NCI-H2107 treated with DMSO at 0.1 percent for 48 hours (cell line): Measurements from ENCODE around the gene DPM1.

Source experiments
- DNase-seq: peaks from one replicate; lab custom pipeline; 2025; ENCODE audit not compliant: unreplicated experiment; lab: John Stamatoyannopoulos, UW

DPM1 gene

DNA sequence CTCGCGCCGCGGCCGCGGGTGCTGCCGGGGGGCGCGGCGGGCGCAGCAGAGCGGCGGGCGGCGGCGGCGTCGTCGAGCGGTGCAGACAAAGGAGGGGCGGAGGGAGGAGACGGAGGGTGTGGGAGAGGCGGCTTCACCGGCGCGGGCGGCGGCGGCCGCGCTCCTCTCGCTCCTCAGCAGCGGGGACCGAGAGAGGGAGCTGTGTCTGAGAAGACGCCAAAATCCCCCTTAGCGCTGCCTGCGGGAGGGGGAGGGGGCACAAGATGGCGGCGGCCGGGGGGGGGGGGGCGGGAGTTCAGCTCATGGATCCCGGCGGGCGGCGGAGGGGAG lies 27.4 kb downstream of the DPM1 start:
- DNase-seq: no peak

DNA sequence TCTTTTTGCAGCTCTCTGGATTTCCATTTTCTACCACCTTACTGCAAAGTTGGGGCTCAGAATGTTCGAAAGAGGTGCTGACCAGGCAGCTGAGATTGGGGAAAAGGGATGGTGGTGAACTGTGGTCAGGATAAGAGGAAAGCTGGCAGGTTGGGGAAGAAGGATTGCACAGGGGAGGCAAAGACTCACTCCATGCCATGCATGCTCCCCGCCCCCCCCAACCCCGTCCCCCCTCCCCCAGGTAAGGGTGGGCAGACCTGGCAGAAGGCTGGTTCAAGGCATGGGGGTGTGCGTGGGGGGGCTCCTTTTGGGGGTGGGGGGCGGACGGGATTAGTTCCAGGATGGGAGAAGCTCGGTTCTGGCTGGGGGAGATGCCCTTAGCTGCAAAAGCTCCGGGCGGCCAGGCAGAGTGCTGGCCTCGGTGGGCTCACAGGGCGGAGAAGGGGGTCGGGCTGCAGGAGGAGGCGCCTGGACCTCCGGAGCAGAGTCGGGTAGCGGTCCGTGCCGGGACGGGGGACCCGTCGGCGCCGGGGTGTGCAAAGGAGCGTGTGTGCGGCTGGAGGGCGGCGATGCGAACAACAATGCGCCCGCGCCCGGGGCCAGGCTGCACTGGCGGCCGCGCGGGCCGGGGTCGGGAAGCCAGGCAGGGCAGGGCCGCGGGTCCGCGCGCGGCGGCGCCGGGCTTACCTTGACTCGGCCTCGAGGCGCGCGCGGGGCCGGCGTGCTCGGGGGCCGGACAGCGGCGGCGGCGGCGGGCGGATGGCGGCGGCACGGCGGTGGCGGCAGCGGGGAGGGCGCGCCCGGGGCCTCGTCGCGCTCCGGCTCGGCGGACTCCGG lies 28.0 kb downstream of the DPM1 start:
- no peak for DNase-seq

DNA sequence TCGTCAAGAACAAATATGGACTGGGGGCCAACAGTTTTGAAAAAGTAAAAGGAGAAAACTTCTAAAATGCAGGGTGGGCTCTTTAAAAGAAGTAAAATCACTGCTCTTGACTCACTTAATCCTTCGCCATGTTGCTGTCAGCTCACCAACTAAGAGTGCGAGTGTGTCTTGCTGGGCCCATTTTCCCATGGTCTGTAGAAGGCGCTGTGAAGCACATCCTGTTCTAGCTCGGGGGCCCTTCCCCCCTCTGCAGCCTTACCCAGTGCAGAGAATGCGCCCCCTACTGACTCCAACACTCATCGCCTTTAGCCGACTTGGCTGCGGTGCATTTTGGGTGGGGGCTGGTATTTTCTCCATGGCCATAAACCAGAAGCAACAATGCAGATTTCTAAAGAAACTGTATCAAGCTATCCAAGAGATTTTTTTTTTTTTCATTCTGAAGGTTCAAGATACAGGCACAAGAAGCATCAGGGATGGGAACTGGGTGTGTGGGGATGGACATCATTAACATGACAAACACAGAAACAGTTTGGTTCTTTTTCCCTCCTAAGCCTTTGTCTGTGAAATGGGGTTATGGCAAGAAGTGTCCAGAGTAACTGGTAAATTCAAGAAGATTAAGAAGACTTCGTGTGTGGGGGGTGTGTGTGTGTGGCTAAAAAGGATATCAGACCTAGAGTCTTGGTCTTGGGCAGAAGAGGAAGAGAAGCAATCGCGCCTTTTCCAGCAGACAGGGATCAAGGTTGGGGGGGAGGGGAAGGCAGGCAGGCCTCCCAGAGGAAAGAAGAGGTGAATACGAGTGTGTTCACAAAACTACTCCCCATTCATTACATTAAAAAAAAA lies 28.8 kb downstream of the DPM1 start:
- peak; percentile 85 for DNase-seq

DNA sequence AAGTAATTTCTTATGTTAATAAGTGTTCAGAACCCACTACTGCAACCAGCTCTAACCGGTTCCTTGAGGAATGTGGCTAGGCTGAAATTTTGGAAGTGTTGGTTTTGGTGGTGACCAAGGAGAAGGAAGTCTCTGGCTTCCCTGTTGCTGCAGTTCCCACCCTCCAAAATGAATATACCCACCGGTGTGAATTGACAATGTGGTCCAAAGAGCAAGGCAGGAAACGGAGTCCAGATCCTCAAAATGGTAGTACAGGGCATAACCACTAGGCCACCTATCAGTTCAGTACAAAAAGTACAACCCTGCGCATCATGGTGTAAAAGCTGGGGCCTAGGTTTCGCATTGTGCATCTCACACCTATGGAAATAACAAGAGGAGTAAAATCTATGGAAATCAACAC lies 29.9 kb downstream of the DPM1 start:
- DNase-seq: no peak

DNA sequence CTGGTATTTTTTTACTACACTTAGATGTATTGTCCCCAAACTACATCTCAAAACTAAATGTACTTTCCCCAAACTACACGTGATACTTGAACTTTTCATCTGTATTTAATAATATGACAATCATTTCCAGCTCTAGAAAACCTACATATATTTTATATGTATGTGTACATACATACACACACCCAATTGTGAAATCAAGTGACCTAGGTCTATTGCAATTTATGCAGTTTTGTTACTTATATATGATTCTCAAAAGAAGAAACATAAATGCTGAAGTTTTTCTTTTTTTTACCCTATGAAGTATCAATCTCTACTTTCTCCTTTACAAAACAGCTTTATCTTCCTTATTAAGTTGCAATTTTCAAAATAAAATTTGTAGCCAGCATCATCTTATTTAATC lies 31.8 kb downstream of the DPM1 start:
- no peak for DNase-seq

DNA sequence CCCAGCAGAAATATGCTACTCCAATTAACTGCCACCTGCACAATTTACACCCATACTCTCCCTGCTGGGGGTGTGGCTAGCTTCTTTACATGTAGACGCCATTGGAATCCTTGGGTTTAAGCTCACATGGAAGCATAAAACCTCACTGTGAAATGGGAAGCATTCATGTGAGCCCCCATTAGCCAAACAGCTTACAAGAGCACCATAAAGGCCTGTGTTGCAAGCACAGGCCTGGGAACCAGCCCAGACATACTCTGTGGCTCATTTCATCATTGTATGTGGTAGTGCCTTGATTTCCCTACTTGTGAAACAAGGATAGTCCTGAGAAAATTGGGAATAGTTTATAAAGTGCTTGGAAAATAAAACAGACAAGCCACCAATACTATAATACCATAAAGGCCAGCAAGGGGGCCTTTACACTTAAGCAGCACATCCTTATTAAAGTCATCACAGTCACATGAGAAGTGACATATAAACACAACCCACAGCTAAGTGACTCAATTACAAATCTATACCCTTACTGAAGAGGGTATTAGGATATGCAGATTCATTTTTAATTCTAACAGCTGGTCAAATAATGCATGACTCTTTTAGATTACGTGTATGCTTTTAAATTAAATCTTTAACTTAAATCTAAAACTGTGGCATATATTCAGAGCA lies 33.9 kb downstream of the DPM1 start:
- no peak for DNase-seq

DNA sequence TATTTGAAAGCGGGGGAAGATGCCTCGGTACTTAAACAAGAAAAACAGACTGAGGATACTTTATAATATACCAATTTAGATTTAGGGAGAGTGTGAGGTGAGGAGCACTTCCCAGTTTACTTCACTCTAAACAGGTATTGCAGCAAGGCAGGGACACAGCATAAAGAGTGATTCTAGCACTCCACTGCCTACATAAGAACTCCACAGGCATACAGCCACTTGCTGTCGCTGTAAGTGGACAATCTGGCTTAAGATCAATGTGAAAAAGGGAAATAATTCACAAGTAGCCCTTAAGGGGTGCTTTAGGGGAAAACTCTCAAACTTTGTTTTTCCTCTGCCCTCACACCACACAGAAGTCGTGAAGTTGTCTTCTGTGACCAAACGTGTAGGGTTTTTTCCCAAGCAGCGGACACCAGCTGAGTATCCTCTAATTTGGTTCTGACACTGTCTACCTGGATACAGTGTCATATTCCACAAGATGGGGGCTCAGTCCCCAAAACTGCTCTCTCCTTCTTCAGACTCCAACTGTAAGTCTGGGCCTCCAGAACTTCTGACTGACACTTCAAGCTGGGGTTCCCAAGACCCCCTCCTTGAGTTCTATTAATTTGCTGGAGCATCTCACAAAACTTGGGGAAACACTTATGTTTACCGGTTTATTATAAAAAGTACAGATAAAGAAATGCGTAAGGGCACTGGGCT lies 36.4 kb downstream of the DPM1 start:
- DNase-seq: no peak

DNA sequence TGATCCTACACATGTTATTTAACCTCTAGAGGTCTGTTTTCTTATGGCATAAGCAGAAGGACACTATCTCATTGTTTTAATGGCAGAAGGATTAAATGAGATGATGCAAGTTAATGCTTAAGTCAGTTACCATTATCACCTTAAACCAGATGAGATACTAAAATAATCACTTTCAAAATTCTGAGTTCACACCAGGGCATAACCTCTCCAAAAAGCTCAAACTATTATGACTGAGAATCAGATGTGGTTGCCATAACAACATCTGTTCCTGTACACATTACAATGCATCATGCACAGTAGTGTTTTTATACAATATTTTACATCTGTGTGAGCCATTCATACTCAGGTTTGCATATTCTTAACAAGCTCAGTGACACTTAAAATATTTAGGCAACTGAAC lies 37.3 kb downstream of the DPM1 start:
- no peak for DNase-seq

DNA sequence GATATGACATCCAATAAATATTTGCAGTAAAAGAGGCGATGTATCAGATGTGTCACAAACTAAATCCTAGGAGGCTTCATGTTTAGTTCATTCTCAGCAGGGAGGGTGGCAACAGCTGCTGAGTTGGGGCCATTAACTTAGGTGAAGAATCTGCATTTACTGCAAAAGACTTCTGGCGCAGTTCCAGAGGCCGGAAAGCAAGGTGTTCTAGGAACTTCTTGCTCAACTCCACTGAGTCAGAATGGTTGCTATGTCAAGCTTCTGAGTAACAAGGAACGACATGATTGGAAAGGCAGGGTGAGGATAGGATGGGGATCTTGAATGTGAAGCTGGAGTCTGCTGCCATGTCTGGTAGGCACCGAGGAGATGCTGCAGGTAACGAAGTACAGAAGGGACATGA lies 38.8 kb downstream of the DPM1 start:
- no peak for DNase-seq

DNA sequence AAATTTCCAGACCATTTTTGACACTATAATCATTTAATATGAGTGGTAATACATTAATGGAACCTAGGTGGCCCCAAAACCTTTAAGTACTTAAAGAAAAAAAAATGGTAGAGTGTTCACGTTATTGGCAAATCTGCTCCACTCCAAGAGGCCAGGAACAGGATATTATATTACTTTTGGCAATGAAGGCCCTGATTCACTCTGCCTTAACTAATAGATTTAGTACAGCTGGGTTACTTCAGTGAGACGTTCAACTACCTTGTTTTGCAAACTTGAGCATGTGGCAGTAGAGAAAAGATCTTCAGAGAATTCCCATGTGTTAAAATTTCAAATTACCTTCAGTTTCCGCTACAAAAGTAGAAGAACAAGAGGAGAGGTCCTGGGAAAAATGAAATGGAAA lies 39.9 kb downstream of the DPM1 start:
- no peak for DNase-seq

DNA sequence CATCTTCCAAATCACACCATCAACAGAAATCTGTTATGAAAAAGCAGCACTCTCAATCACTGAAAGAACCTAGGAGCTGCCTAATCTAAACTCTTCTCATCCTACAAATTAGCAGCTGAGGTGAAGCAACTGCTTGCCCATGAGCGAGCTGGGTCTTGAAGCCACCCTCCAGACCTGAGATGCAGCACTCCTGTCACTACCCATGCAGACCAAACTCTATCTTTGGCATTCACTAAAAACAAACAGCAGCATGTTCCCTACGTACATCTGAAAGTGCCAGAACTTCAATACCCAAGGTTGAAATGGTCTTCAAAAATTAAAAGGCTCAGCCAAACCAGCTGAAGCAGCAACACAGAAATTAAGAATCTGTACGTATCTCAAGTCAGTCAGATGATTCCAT lies 41.4 kb downstream of the DPM1 start:
- no peak for DNase-seq

DNA sequence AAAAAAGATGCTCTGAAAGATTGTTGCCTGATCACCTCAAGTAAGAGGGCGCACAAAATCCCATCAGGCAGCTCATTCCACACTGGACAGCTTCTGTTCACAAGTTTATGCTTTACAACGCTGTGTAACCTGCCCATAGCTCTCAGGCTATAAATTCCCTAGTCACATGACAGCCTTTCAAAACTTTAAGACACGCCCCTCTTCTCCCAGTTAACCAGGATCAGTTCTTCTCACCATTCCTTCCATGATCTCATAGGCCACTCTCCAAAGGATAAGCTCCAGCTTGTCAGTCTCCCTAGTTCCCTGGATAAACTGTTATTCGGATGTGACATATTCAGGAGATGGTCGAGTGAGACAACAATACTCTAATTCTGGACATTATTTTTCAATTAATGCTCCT lies 42.1 kb downstream of the DPM1 start:
- DNase-seq: no peak

DNA sequence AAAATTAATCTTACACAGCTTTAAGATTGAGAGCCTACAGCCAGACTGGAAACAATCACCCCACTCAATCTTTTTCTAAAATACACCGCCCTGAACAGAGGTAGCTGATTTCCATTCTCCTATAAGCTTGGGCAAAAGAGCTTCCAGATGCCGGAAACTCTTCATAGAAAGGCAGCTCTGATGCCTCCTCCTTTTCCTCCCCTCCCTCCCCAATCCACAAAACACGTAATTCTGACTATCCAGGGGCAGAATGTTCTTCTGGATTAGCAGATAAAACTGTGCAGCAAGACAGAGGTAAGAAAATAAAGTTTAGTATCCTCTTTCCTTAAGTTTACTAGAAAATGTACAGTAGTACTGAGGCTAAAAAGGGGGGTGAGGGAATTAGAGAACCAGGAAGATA lies 42.9 kb downstream of the DPM1 start:
- no peak for DNase-seq

DNA sequence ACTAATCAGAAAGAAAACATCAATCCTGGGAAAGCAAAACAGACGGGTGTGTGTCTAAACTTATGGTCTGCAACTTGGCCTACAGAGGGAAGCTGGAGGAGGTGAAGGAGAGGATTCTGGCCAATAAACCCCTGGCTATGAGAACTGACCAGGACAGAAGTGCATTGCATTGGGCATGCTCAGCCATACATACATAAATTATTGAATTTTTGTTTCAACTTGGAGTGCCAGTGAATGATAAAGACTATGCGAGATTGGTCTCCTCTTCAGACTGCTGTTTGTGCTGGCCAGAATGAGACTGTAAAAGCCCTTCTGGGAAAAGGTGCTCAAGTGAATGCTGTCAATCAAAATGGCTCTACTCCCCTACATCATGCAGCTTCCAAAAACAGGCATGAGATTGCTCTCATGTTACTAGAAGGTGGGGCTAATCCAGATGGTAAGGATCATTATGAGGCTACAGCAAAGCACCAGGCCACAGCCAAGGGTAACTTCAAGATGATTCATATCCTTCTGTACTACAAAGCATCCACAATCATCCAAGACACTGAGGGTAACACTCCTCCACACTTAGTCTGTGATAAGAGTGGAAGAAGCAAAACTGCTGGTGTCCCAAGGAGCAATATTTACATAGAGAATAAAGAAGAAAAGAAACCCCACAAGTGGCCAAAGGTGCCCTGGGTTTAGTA lies 44.5 kb downstream of the DPM1 start:
- peak; percentile 43 for DNase-seq

DNA sequence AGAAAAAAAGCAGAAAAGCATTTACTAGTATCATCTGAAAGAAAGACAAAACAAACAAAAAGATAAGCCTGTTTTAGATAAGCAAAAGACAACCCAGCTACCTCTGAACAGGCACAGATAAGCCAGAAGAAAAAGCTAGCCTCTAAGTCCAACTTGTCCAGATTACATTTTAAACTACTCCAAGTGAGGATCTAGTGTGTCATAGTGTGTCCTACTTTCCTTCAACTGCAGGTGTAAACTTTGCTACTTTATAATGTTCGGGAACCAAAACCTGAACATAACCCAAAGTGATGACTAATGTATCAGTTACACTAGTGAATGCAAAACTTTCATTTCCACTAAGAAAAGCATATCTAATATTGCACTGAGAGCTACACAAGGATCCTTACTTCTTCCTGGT lies 46.6 kb downstream of the DPM1 start:
- DNase-seq: no peak

DNA sequence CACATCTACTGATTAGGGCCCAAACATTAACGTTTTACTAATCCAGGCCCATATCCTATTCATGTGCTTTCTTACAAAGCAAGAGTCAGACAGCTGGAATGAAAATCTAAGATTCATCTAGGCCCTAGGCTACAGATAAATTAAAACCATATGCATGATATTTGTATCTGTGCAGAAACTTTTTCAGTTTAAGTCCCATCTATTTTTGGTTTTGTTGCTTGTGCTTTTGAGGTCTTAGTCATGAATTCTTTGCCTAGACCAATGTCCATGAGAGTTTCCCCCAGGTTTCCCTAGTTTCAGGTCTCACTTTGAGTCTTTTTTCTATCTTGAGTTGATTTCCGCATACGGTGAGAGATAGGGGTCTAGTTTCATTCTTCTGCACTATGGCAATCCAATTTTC lies 47.3 kb downstream of the DPM1 start:
- DNase-seq: no peak

DNA sequence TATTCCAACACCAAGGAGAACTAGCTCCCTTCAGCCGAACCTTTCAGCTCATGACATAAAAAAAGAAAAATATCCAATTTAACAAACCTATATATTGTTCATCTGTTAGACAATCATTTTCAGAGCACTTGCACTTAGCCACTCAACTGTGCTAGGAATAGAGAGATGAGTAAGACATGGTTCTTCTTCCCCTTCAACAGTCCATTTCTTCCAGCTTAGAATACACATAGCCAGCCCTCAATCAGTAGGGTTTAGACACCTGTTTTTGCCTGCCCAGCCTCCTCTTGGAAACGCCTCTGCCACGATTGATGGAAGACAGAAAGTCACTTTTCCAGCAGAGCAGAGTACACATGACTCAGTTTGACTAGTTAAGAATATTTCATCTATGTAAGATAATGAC lies 48.9 kb downstream of the DPM1 start:
- no peak for DNase-seq

DNA sequence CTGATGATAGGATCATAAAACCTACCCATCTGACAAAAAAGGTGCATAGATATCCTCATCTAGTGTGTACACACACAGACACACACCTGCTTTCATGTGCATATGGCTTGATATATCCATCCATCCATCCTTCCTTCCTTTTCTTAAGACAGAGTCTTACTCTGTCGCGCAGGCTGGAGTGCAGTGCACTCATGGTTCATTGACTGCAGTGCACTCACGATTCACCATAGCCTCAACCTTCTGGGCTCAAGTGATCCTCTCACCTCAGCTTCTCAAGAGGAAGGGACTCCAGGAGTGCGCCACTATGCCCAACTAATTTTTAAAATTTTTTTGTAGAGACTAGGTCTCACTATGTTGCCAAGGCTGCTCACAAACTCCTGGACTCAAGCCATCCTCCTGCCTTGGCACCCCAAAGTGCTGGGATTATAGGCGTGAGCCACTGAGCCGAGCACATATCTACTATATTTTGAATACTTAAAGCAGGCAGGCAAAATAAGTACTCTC lies 54.2 kb downstream of the DPM1 start:
- no peak for DNase-seq

DNA sequence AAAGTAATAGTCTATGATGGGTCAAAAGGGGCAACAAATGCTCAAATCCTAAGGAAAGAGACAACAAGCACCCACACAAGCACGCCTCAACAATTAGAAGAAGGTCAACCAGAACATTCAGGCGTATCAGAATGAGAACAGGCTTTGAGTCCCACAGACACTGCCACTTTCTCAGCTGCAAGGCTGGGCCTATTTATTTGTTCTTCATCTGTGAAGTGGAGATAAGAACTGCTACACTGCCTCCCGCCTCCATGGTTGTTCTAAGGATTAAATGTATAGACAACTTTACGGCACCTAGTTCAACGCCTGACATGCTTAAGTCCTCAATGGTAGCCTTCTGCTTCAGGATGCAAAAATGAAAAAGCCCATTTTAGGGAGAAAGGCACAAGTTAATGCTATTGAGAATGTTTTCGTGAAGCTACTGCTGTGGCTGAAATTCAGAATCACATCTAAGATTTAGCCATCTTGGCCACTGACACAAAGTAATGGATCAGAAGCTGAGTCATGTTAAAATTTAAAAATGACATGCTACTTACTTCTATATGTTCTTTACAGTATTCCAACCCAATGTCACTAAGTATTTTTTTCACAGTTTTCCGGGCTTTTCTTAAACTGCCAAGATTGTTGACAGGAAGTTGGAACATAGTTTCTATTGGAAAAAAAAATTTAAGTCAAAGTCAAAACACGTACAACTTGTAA lies 54.8 kb downstream of the DPM1 start:
- no peak for DNase-seq

DNA sequence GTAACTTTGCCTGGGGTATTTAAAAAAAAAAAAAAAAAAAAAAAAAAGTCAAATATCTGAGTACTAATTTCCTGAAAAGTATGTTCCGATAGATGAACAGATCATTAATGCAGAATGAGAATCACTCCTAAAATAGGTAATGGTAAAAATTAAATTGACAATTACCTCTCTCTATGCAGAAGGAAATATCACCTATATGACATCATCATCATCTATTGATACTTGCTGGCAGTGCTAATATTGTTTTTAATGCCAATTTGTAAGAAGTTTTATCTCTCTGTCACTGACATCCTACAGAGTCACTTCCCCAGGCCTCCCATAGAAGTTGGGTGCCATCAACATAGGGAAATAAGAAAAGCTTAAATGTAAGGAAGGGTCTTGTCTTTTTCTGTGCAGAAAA lies 57.0 kb downstream of the DPM1 start:
- DNase-seq: no peak
